ENCODE data around the gene CCT8L2.
"Not testable (repeated sequence)": the region's sequence is repeated elsewhere in the genome, so short reads cannot be mapped to it uniquely, and the experiment has no call there.

The CCT8L2 gene

GRCh38 chr22:16599648-16600047, 7.0 kb upstream of the CCT8L2 start:
- DNase-seq (ENCODE audit: insufficient read length, low spot score); FAIRE-seq: not testable (repeated sequence)

DNA sequence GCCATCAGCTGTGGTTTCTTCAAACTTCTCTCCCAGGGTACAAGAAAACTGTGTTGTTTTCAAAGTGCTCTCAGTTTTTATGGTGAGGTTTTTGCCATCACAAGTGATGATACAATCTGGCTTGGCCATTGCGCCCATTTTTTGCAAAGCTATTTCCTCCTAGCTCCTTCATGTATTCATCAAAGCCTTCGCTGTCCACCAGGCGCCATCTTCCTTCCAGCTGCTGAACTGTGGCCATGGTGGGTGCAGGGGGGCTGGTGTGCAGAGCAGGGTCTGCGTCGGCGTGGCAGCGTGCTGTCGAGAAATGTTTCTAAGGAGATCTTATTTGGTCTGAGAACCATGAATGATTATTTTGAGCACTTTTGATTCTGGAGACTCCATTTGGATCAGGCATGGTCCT, 2.6 kb upstream of the CCT8L2 start:
- not testable (repeated sequence) for FAIRE-seq

DNA sequence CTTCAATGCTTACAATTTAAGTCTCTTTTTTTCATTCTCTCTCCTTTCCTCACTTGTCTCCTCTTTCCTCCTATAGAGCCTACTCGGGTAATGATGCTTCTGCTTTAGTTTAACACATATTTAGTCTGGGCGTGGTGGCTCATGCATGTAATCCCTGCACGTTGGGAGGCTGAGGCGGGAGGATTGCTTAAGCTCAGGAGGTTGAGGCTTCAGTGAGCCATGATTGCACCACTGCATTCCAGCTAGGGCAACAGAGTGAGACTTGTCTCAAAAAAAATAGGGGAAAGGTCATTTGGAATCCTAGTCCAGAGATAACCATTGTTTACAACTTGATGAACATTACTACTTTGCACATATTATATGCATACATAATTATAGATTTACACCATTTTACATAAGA, 1.4 kb upstream of the CCT8L2 start:
- DNase-seq (ENCODE audit: insufficient read length, low spot score) (no peak), FAIRE-seq (no peak)

More for the DNA sequence above, 2.6 kb upstream of the CCT8L2 start:
- DNase-seq (ENCODE audit: insufficient read length, low spot score): not testable (repeated sequence)

- FAIRE-seq; DNase-seq (ENCODE audit: insufficient read length, low spot score): not testable (repeated sequence)
These were observed 379 bp downstream of the CCT8L2 start for GRCh38 chr22:16592231-16592630.

- not testable (repeated sequence) for FAIRE-seq; DNase-seq (ENCODE audit: insufficient read length, low spot score)
These were observed 1.5 kb downstream of the CCT8L2 start for GRCh38 chr22:16591136-16591535.

DNA sequence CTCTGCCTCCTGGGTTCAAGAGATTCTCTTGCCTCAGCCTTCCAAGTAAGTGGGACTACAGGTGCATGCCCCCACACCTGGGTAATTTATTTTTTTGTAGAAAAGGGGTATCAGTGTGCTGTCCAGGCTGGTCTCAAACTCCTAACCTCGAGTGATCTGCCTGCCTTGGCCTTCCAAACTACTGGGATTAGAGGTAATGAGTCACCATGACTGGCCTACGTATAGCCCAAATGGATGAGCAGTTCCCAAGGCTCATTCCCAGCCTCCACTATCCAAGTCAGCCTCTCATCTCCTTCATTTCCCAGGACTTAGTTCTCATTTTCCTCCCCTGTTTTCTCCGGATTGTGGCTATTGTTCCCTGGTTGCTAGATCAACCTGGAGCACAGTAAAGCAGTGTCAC, 5.6 kb downstream of the CCT8L2 start:
- DNase-seq (ENCODE audit: insufficient read length, low spot score) (no peak), FAIRE-seq (no peak)

DNA sequence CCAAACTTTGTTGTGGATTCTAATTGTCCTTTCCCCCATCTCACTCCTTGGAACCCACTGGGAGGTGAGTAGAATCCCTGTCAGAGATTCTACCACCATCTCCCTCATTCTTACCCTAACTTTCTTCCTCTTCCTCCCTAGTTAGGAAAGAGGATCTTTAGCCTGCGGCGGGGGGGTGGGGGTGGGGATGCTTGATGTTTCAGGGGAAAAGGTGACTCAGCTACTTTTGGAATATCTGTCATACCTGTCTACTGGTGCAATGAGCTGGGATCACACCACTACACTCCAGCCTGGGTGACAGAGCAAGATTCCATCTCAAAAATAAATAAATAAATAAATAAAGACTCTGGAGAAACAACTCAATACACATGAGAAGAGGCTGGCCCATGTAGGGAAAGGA, 6.4 kb downstream of the CCT8L2 start:
- no peak for FAIRE-seq
- no peak for DNase-seq (ENCODE audit: insufficient read length, low spot score)

GRCh38 chr22:16580872-16581271, 11.7 kb downstream of the CCT8L2 start:
- DNase-seq (ENCODE audit: insufficient read length, low spot score); FAIRE-seq: not testable (repeated sequence)

GRCh38 chr22:16569240-16569834, 23.3 kb downstream of the CCT8L2 start:
- FAIRE-seq; DNase-seq (ENCODE audit: insufficient read length, low spot score): not testable (repeated sequence)

DNA sequence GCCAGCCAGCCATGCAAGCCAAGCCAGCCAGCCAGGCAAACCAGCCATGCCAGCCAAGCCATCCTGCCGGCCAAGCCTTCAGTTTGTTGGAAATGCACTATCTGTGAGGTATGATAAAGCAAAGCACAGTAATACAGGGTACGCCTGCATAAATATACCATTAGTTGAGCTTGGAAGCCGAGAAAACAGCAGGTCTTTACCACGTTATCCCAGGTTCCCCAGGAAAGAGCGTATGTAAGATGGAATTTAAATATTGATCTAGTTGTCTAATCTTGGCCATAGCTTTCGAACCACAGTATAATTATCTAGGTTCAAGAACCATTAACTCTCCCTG, 24.2 kb downstream of the CCT8L2 start:
- no peak for FAIRE-seq

GRCh38 chr22:16567617-16568424, 24.8 kb downstream of the CCT8L2 start:
- DNase-seq (ENCODE audit: insufficient read length, low spot score); FAIRE-seq: not testable (repeated sequence)

More for the DNA sequence above, 24.2 kb downstream of the CCT8L2 start:
- no peak for DNase-seq (ENCODE audit: insufficient read length, low spot score)

DNA sequence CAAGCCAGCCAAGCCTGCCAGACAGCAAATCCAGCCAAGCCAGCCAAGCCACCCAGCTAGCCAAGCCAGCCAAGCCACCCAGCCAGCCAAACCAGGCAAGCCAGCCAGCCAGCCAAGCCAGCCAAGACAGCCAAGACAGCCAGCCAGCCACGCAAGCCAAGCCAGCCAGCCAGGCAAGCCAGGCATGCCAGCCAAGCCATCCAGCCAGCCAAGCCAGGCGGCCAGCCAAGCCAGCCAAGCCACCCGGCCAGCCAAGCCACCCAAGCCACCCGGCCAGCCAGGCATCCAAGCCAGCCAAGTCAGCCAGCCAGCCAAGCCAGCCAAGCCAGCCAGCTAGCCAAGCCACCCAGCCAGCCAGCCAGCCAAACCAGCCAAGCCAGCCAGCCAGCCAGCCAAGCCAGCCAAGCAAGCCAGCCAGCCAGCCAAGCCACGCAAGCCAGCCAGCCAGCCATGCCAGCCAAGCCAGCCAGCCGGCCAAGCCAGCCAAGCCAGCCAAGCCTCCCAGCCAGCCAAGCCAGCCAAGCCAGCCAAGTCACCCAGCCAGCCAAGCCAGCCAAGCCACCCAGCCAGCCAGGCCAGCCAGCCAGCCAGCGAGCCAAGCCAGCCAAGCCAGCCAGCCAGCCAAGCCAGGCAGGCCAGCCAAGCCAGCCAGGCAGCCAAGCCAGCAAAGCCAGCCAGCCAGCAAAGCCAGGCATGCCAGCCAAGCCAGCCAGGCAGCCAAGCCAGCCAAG, 26.0 kb downstream of the CCT8L2 start:
- not testable (repeated sequence) for DNase-seq (ENCODE audit: insufficient read length, low spot score); FAIRE-seq

- DNase-seq (ENCODE audit: insufficient read length, low spot score); FAIRE-seq: not testable (repeated sequence)
These were observed 26.8 kb downstream of the CCT8L2 start for GRCh38 chr22:16565585-16566420.

- not testable (repeated sequence) for FAIRE-seq; DNase-seq (ENCODE audit: insufficient read length, low spot score)
These were observed 27.6 kb downstream of the CCT8L2 start for GRCh38 chr22:16564837-16565584.

GRCh38 chr22:16563555-16564520, 28.8 kb downstream of the CCT8L2 start:
- DNase-seq (ENCODE audit: insufficient read length, low spot score): no peak
- no peak for FAIRE-seq

DNA sequence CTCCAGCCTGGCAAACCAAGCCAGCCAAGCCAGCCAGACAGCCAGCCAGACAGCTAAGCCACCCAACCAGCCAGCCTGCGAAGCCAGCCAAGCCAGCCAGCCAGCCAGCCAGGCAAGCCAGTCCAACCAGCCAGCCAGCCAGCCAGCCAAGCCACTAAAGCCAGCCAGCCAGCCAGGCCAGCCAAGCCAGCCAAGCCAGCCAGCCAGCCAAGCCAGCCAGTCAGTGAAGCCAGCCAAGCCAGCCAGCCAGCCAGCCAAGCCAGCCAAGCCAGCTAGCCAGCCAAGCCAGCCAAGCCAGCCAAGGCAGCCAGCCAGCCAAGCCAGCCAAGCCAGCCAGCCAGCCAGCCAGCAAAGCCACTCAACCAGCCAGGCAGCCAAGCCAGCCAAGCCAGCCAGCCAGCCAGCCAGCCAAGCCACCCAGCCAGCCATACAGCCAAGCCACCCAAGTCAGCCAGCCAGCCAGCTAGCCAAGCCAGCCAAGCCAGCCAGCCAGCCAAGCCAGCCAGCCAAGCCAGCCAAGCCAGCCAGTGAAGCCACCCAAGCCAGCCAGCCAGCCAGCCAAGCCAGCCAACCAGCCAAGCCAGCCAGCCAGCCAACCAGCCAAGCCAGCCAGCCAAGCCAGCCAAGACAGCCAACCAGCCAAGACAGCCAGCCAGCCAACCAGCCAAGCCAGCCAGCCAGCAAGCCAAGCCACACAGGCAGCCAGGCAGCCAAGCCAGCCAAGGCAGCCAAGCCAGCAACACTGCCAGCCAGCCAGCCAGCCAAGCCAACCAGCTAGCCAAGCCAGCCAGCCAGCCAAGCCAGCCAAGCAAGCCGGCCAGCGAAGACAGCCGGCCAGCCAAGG, 29.7 kb downstream of the CCT8L2 start:
- DNase-seq (ENCODE audit: insufficient read length, low spot score): no peak
- FAIRE-seq: no peak

- FAIRE-seq: not testable (repeated sequence)
These were observed 31.4 kb downstream of the CCT8L2 start for GRCh38 chr22:16561093-16561658.

More at GRCh38 chr22:16561093-16561658, 31.4 kb downstream of the CCT8L2 start:
- not testable (repeated sequence) for DNase-seq (ENCODE audit: insufficient read length, low spot score)
